ENCODE results near the gene PARD3B. TPM values are rescaled to one million over a fixed set of nuclear protein-coding genes. Genes with fewer than 3 reads are reported as not detected.

PARD3B gene
- polyA plus RNA-seq, 6 donors from 2014 or later = not detected

DNA sequence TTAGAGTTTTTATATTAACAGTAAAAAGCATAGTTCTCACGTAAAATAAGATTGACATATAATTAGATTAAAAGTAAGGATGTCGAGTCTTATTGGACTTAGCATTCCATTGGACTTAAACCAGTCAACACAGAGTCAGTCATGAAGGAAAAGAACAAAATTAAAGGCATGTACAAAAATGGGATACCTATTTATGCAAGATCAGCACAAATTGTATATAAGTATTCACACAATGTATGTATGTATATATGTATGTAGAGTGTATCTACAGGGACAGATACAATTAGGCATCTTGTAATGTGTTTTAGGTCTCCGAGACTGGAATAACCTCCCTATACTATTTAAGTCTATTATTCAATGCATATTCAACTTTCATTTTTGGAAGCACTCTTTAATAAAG lies 419.1 kb downstream of the PARD3B start:
- Mint-ChIP-seq H3K36me3 (no peaks in the 10 kb centered on the region), H3K27me3 (no peaks in the 10 kb centered on the region), H3K9me3 (peaks cover 0 to 8% (median 0%) of the 10 kb centered on the region in 7 donors), H3K4me3 (no peak overlapping the region), H3K27ac (no peak overlapping the region), H3K4me1 (peaks cover 0 to 12% (median 0%) of the 10 kb centered on the region in 3 donors)
- no peak for DNase-seq
- no peak for ATAC-seq (ENCODE audit: low read depth in 2 of 2)

DNA sequence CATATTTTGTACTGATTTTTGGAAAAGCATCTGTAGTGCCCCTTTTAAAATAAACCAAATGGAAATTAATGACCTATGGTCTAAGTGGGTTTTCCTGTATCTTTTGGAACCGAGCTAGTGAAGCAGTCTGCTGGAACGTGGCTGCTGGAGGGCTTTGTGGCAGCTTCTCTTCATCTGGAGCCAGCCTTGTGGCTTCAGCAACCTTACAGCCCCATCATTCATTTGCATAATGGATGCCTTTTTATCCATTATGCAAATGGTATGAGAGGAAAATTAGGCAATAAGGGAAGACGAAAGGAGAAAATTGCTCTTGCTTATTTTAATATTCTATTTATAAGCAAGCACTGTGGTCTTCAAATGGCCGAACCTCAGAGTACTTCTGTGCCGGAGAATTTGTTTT lies 421.0 kb downstream of the PARD3B start:
- ATAC-seq (ENCODE audit: low read depth in 2 of 2) (no peak), DNase-seq (no peak)
- H3K9me3 Mint-ChIP-seq = peaks cover 0 to 4% (median 0%) of the 10 kb centered on the region in 7 donors
- no peaks in the 10 kb centered on the region for H3K36me3 Mint-ChIP-seq
- H3K4me3 Mint-ChIP-seq = no peak overlapping the region
- H3K27me3 Mint-ChIP-seq = no peaks in the 10 kb centered on the region
- no peak overlapping the region for H3K27ac Mint-ChIP-seq
- peaks cover 0 to 12% (median 0%) of the 10 kb centered on the region in 3 donors for H3K4me1 Mint-ChIP-seq

DNA sequence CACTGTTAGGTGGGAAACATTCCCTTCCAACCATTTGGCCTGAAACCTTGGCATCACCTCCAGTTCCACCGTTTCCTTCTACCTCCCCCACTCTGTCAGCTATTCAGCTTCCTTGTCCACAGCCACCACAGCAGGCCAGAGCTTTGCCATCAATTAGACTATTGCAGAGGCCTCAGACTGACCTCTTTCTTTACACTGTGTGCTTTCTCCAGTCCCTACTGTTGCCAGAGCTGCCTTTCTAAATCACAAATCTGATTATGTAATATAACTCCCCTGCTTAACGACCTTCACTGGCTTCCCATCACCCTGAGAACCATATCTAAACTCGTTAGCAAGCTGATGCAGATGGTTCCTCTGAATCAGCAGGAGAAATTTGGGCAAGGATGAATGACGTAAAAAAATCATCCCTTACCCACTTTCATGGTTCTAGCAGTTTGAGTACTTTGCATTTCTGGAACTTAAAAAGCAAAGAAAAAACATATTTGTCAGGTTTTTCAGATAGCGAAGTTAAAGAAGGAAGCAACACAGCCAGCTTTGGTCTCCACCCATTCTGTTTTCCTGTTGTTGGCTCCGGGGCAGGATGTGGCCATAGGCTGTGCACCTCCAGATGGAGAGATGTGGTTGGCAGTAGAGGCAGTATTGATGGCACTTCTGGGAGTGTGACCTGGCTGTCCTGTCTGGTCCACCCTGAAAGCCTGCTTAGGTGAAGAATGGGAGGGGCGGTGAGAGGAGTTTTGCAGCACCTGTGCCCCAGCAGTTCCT lies 422.1 kb downstream of the PARD3B start:
- Mint-ChIP-seq H3K27ac (peak overlapping the region in 2 of 6 donors; percentile 24 to 54), H3K4me3 (no peak overlapping the region), H3K27me3 (no peaks in the 10 kb centered on the region), H3K9me3 (peaks cover 0 to 4% (median 0%) of the 10 kb centered on the region in 7 donors), H3K4me1 (peaks cover 0 to 12% (median 0%) of the 10 kb centered on the region in 3 donors), H3K36me3 (no peaks in the 10 kb centered on the region)
- ATAC-seq (ENCODE audit: low read depth in 2 of 2) (no peak), DNase-seq (no peak)

DNA sequence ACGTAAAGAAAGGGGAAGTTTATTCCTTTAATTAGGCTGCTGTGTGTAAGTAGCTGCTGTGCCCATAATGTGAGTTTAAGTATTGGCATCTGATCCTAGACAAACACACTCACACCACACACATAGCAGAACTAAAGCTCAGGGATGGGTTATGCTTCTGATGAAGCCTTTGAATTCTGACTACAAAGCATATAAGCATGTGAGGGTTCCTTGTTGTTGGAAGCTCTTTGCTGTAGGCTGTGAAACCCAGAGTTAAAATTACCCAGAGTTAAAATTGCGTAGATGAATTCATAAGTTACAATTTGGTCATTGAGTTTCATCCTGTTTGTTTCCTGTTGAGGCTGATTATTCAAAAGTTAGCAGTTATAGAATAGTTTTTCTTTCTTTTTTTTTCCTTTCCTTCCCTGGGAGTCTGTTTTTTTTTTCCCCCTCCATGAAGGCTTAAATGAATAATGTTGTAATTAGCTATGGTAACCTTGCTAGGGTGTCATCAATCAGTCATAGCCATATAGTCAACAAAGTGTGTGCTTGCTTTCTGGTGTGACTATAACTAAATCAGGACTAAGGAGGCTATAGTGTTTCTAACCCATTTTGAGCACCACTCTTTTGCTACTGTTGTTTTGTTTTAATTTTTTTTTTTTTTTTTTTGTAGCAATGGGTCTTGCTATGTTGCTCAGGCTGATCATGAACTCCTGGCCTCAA lies 426.1 kb downstream of the PARD3B start:
- DNase-seq (no peak), ATAC-seq (ENCODE audit: low read depth in 2 of 2) (no peak)
- peaks cover 0 to 12% (median 0%) of the 10 kb centered on the region in 3 donors for H3K4me1 Mint-ChIP-seq
- peak overlapping the region in 1 of 6 donors; percentile 2 for H3K27ac Mint-ChIP-seq
- peaks cover 0 to 4% (median 0%) of the 10 kb centered on the region in 7 donors for H3K9me3 Mint-ChIP-seq
- no peaks in the 10 kb centered on the region for H3K27me3 Mint-ChIP-seq
- H3K4me3 Mint-ChIP-seq = no peak overlapping the region
- no peaks in the 10 kb centered on the region for H3K36me3 Mint-ChIP-seq

DNA sequence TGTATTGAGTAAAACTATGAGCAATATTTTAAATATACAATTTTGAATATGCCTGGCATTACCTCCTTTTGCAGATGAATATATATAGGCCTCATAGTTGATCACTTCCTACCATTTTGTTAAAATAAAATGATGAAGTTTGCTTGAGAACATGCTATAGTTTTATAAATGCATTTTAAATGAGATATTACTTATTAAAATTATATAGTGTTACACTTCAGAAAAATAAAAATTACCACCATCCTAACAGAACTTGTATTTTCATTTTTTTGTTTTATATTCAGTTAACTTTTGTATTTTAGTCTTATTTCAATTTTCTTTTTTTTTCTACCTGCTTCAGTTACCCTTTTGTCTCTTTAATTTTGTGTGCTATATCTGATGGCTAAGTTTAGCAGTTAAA lies 426.9 kb downstream of the PARD3B start:
- Mint-ChIP-seq H3K9me3 (peaks cover 0 to 4% (median 0%) of the 10 kb centered on the region in 7 donors), H3K27me3 (no peaks in the 10 kb centered on the region), H3K4me1 (peaks cover 0 to 10% (median 0%) of the 10 kb centered on the region in 3 donors), H3K4me3 (no peak overlapping the region), H3K27ac (no peak overlapping the region), H3K36me3 (no peaks in the 10 kb centered on the region)
- no peak for DNase-seq
- no peak for ATAC-seq (ENCODE audit: low read depth in 2 of 2)

DNA sequence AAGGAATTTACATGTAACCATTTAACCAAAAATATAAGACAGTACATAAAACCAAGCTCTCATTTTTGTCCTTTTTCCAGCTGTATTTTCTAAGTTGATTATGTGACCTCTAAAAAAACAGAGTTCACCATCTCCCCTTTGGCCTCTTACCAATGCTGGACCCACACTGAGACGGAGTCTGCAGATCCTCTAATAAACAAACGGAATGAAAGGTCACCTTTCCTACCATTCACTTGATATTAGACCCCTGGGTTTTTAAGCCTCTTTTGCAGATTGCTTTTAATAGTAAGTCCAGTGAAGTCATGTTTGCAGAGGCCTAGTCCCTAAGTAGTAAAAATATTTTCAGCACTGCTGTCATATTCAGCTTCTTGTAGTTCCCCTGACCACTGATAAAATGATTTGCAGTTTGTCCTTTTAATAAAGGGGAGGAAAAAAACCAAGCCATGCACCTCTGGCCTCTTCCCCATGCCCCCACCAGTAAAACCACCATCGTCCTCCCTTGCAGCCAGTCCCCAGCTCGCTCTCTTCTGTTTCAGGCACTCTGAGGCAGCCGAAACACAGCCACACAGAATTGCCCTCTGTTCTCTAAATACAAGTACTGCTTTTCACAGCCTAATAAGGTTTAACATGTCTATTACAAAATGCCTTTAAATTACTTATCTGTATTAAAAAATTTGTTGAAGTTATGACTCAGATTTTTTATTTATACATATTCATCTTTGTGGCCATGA lies 427.5 kb downstream of the PARD3B start:
- Mint-ChIP-seq H3K27ac (no peak overlapping the region), H3K4me3 (no peak overlapping the region), H3K4me1 (peaks cover 0 to 4% (median 0%) of the 10 kb centered on the region in 3 donors), H3K9me3 (peaks cover 0 to 4% (median 0%) of the 10 kb centered on the region in 7 donors), H3K36me3 (no peaks in the 10 kb centered on the region), H3K27me3 (no peaks in the 10 kb centered on the region)
- ATAC-seq (ENCODE audit: low read depth in 2 of 2) = no peak
- no peak for DNase-seq

DNA sequence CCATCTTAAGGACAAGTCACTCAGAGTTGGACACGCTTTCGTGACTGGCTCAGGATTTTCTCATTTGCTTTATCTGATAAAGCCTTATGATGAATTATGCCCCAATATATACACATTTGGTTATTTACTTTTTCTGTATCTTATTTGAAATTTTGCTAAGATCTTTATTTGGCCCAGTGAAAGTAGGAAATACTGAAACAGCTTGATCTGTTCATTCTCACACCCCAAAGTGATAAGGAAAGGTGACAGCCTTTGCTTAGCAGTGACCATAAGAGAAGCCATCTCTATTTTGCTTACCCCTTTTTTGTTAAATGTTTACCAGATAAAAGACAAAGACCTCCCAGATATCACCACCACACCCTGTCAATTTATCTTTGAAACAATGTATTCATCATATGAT lies 428.3 kb downstream of the PARD3B start:
- H3K27ac Mint-ChIP-seq = no peak overlapping the region
- no peak for ATAC-seq (ENCODE audit: low read depth in 2 of 2)
- H3K9me3 Mint-ChIP-seq = no peaks in the 10 kb centered on the region
- H3K27me3 Mint-ChIP-seq = no peaks in the 10 kb centered on the region
- no peaks in the 10 kb centered on the region for H3K36me3 Mint-ChIP-seq
- DNase-seq = no peak
- H3K4me3 Mint-ChIP-seq = no peak overlapping the region
- H3K4me1 Mint-ChIP-seq = no peaks in the 10 kb centered on the region

DNA sequence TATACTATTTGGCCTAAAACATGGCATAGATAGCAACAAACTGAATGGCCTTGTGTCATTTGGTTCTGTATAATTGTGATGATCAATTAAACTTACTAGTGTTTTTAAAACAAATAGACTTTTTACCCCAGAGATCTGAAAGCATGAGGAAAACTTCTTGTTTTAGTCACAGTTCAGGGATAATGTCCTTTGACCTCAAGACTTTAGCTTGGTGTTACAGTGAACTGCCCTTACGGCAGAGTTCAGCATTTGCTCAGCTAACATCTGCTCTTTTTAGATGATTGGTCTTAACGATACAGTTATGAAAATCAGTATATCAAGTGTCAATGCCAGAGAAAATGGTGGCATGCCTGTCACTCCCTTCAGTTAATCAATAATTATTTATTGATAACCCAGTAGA lies 429.2 kb downstream of the PARD3B start:
- ATAC-seq (ENCODE audit: low read depth in 2 of 2) (no peak), DNase-seq (no peak)
- Mint-ChIP-seq H3K36me3 (no peaks in the 10 kb centered on the region), H3K4me1 (no peaks in the 10 kb centered on the region), H3K27me3 (no peaks in the 10 kb centered on the region), H3K4me3 (no peak overlapping the region), H3K9me3 (no peaks in the 10 kb centered on the region), H3K27ac (no peak overlapping the region)

DNA sequence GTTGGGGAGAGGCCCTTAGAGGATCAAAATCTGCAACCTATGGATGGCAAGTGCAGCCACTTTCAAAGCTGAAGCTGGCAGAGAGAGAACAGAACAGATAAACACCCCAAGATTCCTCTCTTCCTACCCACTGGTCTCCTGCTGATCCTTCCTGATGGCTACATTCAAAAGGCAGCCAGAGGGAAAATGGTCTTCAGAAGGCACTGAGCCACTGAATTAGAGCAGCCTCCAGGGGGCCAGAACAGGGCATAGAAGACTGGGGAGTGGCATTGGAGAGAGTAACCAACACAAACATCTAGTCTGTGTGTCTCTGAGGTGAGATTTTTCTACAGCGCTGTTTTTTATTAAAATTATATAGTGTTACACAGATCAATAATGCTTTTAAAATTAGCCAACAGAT lies 432.6 kb downstream of the PARD3B start:
- Mint-ChIP-seq H3K9me3 (no peaks in the 10 kb centered on the region), H3K27ac (no peak overlapping the region), H3K36me3 (no peaks in the 10 kb centered on the region), H3K4me1 (no peaks in the 10 kb centered on the region), H3K4me3 (no peak overlapping the region), H3K27me3 (no peaks in the 10 kb centered on the region)
- DNase-seq = no peak
- no peak for ATAC-seq (ENCODE audit: low read depth in 2 of 2)

DNA sequence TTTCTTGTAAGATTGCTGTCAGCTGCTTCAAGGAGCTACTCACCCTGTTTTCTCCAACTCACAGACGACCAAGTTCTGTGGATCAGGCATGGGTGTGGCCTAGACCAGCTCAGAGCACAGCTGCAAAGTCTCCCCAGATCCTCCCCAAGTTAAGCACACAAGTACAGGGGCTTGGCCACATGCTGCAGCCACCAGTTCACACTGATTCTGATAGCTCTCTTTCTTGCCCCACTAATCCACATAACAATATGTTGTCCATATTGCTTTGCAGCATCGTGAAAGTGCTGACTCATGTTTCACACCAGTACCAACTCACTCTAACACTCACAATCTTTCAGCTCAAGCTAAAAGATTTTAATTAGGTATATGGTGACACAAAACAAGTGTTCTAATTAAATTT lies 437.0 kb downstream of the PARD3B start:
- Mint-ChIP-seq H3K27ac (no peak overlapping the region), H3K4me1 (no peaks in the 10 kb centered on the region), H3K27me3 (no peaks in the 10 kb centered on the region), H3K4me3 (no peak overlapping the region), H3K9me3 (no peaks in the 10 kb centered on the region), H3K36me3 (no peaks in the 10 kb centered on the region)
- ATAC-seq (ENCODE audit: low read depth in 2 of 2) (no peak), DNase-seq (no peak)

DNA sequence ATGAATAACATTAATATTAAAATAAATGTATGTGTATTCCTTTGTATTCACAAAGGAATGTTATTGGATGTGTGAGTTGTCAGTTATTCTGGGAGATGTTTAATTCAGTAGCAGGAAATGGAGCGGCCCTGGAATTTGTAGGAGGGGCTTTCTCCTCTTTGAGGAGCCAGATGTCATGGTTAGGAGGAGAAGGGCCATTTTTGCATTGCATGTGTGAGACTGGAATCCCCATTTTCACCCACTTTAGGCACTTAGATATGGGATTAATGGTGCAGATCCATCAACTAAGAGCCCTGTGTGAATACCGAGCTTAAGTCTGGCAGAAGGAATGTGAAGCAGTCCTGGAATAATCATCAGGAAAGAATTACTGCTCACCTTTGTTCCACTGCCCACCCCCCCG lies 439.2 kb downstream of the PARD3B start:
- Mint-ChIP-seq H3K36me3 (no peaks in the 10 kb centered on the region), H3K4me1 (no peaks in the 10 kb centered on the region), H3K4me3 (no peak overlapping the region), H3K27me3 (no peaks in the 10 kb centered on the region), H3K9me3 (no peaks in the 10 kb centered on the region), H3K27ac (no peak overlapping the region)
- ATAC-seq (ENCODE audit: low read depth in 2 of 2) (no peak), DNase-seq (no peak)

DNA sequence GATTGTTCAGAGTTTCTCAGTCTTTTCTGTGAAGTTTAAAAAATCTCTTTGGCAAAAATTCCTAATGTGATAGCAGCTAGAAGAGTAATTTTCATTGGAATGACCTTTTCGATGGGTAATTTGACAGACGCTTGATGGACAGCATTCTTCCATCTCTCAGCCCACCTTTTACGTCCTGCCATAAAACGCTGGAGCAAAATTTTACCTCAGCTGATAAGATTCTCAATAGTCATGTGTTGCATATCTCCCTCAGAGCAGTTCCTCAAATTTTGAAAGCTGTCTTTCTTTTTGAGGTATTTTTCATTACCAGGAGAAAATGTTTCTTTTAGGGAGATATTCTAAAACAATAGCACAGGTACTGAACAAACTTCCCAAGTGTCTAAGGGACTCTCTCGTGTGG lies 441.4 kb downstream of the PARD3B start:
- DNase-seq (no peak), ATAC-seq (ENCODE audit: low read depth in 2 of 2) (no peak)
- Mint-ChIP-seq H3K27me3 (no peaks in the 10 kb centered on the region), H3K4me1 (no peaks in the 10 kb centered on the region), H3K36me3 (no peaks in the 10 kb centered on the region), H3K27ac (no peak overlapping the region), H3K4me3 (no peak overlapping the region), H3K9me3 (no peaks in the 10 kb centered on the region)

DNA sequence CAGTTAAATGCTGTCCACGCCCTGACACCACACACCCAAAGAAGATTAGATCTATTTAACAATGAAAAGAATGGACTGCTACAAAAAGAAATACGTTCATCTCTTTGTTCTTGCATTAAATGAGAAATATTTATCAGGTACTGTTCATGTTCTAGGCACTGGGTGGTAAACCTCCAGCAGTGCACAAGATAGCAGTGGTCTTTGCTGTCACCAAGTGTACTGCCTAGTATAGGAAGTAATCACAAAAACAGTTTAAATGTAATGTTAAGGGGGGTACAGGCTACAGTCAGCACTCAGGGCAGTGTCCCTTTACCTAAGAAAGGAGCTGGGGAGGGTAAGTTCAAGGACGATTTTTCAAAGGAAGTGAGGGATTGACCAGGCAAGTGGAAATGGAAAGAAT lies 443.6 kb downstream of the PARD3B start:
- Mint-ChIP-seq H3K27ac (no peak overlapping the region), H3K4me1 (no peaks in the 10 kb centered on the region), H3K27me3 (no peaks in the 10 kb centered on the region), H3K4me3 (no peak overlapping the region), H3K9me3 (no peaks in the 10 kb centered on the region), H3K36me3 (no peaks in the 10 kb centered on the region)
- ATAC-seq (ENCODE audit: low read depth in 2 of 2) (no peak), DNase-seq (no peak)

DNA sequence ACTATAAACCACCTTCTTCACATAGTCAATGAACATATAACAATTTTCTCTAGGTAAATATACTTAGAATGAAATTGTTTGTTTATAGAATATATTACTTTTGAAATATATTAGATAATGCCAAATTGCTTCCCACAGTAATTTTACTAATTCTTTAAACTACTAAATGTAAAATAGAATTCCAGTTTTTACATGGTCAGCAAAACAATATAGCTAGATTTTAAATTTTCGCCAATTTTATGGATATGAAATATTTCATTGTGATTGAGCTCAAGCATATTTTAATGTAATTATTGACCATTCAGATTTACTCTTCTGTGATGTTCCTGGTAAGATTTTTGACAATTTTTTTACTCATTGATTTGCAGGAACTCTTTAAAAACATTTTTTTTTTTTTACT lies 444.6 kb downstream of the PARD3B start:
- Mint-ChIP-seq H3K4me1 (no peaks in the 10 kb centered on the region), H3K4me3 (no peak overlapping the region), H3K27ac (no peak overlapping the region), H3K36me3 (no peaks in the 10 kb centered on the region), H3K27me3 (no peaks in the 10 kb centered on the region), H3K9me3 (no peaks in the 10 kb centered on the region)
- DNase-seq (no peak), ATAC-seq (ENCODE audit: low read depth in 2 of 2) (no peak)
